HepG2 (cell line): Measurements from ENCODE around the gene PC. TPM values are rescaled to one million over a fixed set of nuclear protein-coding genes. Genes with fewer than 3 reads are reported as not detected.

Source experiments
- JUND ChIP-seq: sonication (generic); formaldehyde crosslinking; IDR thresholded peaks from 2 replicates; pipeline ENCODE4 v1.8.0; 2022; ENCODE audit warnings: mild to moderate bottlenecking, missing genetic modification reagents
- KLF9 ChIP-seq: IDR thresholded peaks from 2 replicates; pipeline ENCODE4 v1.6.1; 2016; ENCODE audit warnings: low read depth
- MTF1 ChIP-seq: sonication (generic); formaldehyde crosslinking; IDR thresholded peaks from 2 replicates; pipeline ENCODE4 v1.5.0; 2020; ENCODE audit warnings: missing genetic modification reagents
- NCOR1 ChIP-seq: fragments of 200-600 bp; sonication (generic); IDR thresholded peaks from 2 replicates; pipeline ENCODE4 v1.7.0; 2017; ENCODE audit warnings: antibody characterized with exemption, low read length, borderline replicate concordance
- NFKBIZ ChIP-seq: IDR thresholded peaks from 2 replicates; pipeline ENCODE4 v1.6.1; 2018; ENCODE audit warnings: missing genetic modification reagents, missing compliant biosample characterization
- SAP130 ChIP-seq: IDR thresholded peaks from 2 replicates; pipeline ENCODE4 v1.6.1; 2016; ENCODE audit warnings: low read depth
- SATB2 ChIP-seq: sonication (generic); formaldehyde crosslinking; IDR thresholded peaks from 2 replicates; pipeline ENCODE4 v1.5.0; 2020; ENCODE audit warnings: missing genetic modification reagents
- SMAD9 ChIP-seq: sonication (generic); formaldehyde crosslinking; IDR thresholded peaks from 2 replicates; pipeline ENCODE4 v1.5.1; 2020; ENCODE audit warnings: mild to moderate bottlenecking, missing genetic modification reagents
- SNAPC2 ChIP-seq: sonication (generic); formaldehyde crosslinking; IDR thresholded peaks from 2 replicates; pipeline ENCODE4 v1.8.1; 2022; ENCODE audit warnings: mild to moderate bottlenecking, missing genetic modification reagents
- TCF7 ChIP-seq: sonication (generic); IDR thresholded peaks from 2 replicates; pipeline ENCODE4 v1.6.1; 2016; ENCODE audit warnings: antibody characterized with exemption, low read depth
- ZKSCAN8 ChIP-seq: IDR thresholded peaks from 2 replicates; pipeline ENCODE4 v1.6.1; 2016; ENCODE audit warnings: borderline replicate concordance, missing genetic modification reagents, missing compliant biosample characterization
- ZMYM4 ChIP-seq: sonication (generic); formaldehyde crosslinking; IDR thresholded peaks from 2 replicates; pipeline ENCODE4 v1.8.1; 2023; ENCODE audit warnings: mild to moderate bottlenecking, missing genetic modification reagents
- ZNF276 ChIP-seq: sonication (generic); formaldehyde crosslinking; IDR thresholded peaks from 2 replicates; pipeline ENCODE4 v1.4.0; 2020; ENCODE audit warnings: mild to moderate bottlenecking, low read depth, missing genetic modification reagents
- ZNF317 ChIP-seq: sonication (generic); formaldehyde crosslinking; IDR thresholded peaks from 2 replicates; pipeline ENCODE4 v1.5.0; 2020; ENCODE audit warnings: mild to moderate bottlenecking, missing genetic modification reagents
- ZNF550 ChIP-seq: sonication (generic); formaldehyde crosslinking; IDR thresholded peaks from 2 replicates; pipeline ENCODE4 v1.4.0; 2020; ENCODE audit warnings: mild to moderate bottlenecking, missing genetic modification reagents, borderline replicate concordance
- ZNF556 ChIP-seq: sonication (generic); formaldehyde crosslinking; IDR thresholded peaks from 2 replicates; pipeline ENCODE4 v1.4.0; 2020; ENCODE audit warnings: mild to moderate bottlenecking, missing genetic modification reagents, borderline replicate concordance
- ZNF652 ChIP-seq: IDR thresholded peaks from 2 replicates; pipeline ENCODE4 v1.6.1; 2016; ENCODE audit warnings: low read depth, borderline replicate concordance
- polyA plus RNA-seq, 8 experiments: library from polyadenylated mRNA; depleted of rRNA in 3 of 8; stranded (reverse) in 7 of 8; unstranded in 1 of 8; fragments of >200 nt; fragmentation: Illumina TruSeq in 4 of 8; extraction: Trizol in 4 of 8; gene quantifications; 2 replicates each; pipeline versions ENCODE4 v1.2.1 to v1.2.3, GENCODE V29; 2011 to 2016; ENCODE audit warnings: low read depth in 4 of 8, missing spikeins in 1 of 8, mixed read lengths in 1 of 8; ENCODE audit not compliant: insufficient read depth in 1 of 8
- total RNA-seq, 5 experiments: library from RNA; depleted of rRNA; stranded (reverse); fragments of >200 nt; fragmentation: Illumina TruSeq; extraction: Trizol; gene quantifications; 2 replicates each; pipeline ENCODE4 v1.2.3, GENCODE V29; 2016; ENCODE audit warnings: low read depth in 1 of 5
- TF ChIP-seq, protein P1 (sequence below): sonication (generic); formaldehyde crosslinking; conservative IDR thresholded peaks from 2 replicates; pipeline ENCODE4 v1.8.1; 2023; ENCODE audit warnings: missing genetic modification reagents
- TF ChIP-seq, protein P2 (sequence below): sonication (generic); formaldehyde crosslinking; IDR thresholded peaks from 2 replicates; pipeline ENCODE4 v1.8.0; 2022; ENCODE audit warnings: mild to moderate bottlenecking, missing genetic modification reagents, moderate library complexity
- TF ChIP-seq, protein P3 (sequence below): sonication (generic); formaldehyde crosslinking; IDR thresholded peaks from 2 replicates; pipeline ENCODE4 v1.9.0; 2021; ENCODE audit warnings: mild to moderate bottlenecking, missing genetic modification reagents

The PC gene
- total and polyA plus RNA-seq, 2 of the 13 experiments (the other 11 are each of a cell fraction or from before 2014, with no cell fraction given), result 29.0 to 39.0 TPM

DNA sequence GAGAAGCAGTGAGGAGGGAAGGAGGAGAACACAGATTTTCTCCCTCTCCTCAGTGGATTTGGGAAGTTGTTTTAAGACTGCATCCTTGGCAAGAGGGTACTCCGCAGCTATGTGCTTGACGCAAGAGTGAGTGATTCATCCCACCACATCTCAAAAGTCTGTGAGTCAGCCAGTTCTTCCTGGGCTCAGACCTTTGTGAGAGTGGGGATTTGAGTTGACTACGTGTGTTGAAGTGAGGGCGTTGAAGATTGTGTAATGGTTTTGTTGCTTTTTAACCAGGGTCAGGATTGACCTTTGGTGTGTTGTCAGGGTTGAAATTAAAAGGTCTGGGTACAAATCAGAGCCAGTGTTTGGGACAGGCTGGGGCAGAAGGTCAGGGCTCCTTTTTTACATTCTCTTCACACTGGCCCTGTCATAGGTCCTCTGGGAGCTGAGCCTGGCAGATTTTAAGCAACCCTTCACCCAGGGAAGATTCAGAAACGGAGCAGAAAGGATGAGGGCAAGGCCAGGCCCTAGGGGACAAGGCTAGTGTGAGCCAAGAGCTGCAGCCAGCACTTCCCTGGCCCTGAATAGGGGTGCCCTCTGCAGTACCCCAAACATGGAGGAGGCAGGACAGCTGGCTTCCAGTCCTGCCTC lies 12.7 kb upstream of the PC start (continued):
- TF ChIP-seq ZMYM4 (peak; percentile 50; the same call in 1 of the 2 replicates), ZNF556 (CRISPR knock-in tag) (peak; percentile 73; the same call in 1 of the 2 replicates), NFKBIZ (CRISPR knock-in tag) (peak; percentile 72; the same call in 1 of the 2 replicates), MTF1 (CRISPR knock-in tag) (no peak), SMAD9 (no peak), ZNF550 (CRISPR knock-in tag) (no peak), SAP130 (peak; percentile 93), TCF7 (peak; percentile 60; the same call in 1 of the 2 replicates), ZKSCAN8 (CRISPR knock-in tag) (peak; percentile 46; the same call in 1 of the 2 replicates), KLF9 (no peak), ZNF652 (CRISPR knock-in tag) (no peak; the same call in 1 of the 2 replicates), ZNF317 (CRISPR knock-in tag) (peak; percentile 78; the same call in 1 of the 2 replicates), NCOR1 (peak; percentile 80; the same call in 1 of the 2 replicates), SATB2 (CRISPR knock-in tag) (no peak), JUND (CRISPR knock-in tag) (peak; percentile 92), SNAPC2 (CRISPR knock-in tag) (peak; percentile 83; the same call in 1 of the 2 replicates), ZNF276 (no peak)
- TF ChIP-seq, protein P1, sequence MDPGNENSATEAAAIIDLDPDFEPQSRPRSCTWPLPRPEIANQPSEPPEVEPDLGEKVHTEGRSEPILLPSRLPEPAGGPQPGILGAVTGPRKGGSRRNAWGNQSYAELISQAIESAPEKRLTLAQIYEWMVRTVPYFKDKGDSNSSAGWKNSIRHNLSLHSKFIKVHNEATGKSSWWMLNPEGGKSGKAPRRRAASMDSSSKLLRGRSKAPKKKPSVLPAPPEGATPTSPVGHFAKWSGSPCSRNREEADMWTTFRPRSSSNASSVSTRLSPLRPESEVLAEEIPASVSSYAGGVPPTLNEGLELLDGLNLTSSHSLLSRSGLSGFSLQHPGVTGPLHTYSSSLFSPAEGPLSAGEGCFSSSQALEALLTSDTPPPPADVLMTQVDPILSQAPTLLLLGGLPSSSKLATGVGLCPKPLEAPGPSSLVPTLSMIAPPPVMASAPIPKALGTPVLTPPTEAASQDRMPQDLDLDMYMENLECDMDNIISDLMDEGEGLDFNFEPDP (CRISPR knock-in tag), result no peak
- TF ChIP-seq, protein P2, sequence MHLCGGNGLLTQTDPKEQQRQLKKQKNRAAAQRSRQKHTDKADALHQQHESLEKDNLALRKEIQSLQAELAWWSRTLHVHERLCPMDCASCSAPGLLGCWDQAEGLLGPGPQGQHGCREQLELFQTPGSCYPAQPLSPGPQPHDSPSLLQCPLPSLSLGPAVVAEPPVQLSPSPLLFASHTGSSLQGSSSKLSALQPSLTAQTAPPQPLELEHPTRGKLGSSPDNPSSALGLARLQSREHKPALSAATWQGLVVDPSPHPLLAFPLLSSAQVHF (CRISPR knock-in tag), result no peak
- TF ChIP-seq, protein P3, sequence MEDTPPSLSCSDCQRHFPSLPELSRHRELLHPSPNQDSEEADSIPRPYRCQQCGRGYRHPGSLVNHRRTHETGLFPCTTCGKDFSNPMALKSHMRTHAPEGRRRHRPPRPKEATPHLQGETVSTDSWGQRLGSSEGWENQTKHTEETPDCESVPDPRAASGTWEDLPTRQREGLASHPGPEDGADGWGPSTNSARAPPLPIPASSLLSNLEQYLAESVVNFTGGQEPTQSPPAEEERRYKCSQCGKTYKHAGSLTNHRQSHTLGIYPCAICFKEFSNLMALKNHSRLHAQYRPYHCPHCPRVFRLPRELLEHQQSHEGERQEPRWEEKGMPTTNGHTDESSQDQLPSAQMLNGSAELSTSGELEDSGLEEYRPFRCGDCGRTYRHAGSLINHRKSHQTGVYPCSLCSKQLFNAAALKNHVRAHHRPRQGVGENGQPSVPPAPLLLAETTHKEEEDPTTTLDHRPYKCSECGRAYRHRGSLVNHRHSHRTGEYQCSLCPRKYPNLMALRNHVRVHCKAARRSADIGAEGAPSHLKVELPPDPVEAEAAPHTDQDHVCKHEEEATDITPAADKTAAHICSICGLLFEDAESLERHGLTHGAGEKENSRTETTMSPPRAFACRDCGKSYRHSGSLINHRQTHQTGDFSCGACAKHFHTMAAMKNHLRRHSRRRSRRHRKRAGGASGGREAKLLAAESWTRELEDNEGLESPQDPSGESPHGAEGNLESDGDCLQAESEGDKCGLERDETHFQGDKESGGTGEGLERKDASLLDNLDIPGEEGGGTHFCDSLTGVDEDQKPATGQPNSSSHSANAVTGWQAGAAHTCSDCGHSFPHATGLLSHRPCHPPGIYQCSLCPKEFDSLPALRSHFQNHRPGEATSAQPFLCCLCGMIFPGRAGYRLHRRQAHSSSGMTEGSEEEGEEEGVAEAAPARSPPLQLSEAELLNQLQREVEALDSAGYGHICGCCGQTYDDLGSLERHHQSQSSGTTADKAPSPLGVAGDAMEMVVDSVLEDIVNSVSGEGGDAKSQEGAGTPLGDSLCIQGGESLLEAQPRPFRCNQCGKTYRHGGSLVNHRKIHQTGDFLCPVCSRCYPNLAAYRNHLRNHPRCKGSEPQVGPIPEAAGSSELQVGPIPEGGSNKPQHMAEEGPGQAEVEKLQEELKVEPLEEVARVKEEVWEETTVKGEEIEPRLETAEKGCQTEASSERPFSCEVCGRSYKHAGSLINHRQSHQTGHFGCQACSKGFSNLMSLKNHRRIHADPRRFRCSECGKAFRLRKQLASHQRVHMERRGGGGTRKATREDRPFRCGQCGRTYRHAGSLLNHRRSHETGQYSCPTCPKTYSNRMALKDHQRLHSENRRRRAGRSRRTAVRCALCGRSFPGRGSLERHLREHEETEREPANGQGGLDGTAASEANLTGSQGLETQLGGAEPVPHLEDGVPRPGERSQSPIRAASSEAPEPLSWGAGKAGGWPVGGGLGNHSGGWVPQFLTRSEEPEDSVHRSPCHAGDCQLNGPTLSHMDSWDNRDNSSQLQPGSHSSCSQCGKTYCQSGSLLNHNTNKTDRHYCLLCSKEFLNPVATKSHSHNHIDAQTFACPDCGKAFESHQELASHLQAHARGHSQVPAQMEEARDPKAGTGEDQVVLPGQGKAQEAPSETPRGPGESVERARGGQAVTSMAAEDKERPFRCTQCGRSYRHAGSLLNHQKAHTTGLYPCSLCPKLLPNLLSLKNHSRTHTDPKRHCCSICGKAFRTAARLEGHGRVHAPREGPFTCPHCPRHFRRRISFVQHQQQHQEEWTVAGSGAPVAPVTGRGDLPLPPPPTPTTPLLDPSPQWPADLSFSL (CRISPR knock-in tag), result peak; percentile 77
